Measurements from ENCODE around the gene CCDC8.

Gene CCDC8

GRCh38 chr19:46367426-46367825 lies 45.9 kb downstream of the CCDC8 start:
- H3K4me3 ChIP-seq (ENCODE audit: low read depth, low read length) = no peak overlapping the region
- DNase-seq (ENCODE audit: low read depth) = no peak
- TF ChIP-seq, protein P1, sequence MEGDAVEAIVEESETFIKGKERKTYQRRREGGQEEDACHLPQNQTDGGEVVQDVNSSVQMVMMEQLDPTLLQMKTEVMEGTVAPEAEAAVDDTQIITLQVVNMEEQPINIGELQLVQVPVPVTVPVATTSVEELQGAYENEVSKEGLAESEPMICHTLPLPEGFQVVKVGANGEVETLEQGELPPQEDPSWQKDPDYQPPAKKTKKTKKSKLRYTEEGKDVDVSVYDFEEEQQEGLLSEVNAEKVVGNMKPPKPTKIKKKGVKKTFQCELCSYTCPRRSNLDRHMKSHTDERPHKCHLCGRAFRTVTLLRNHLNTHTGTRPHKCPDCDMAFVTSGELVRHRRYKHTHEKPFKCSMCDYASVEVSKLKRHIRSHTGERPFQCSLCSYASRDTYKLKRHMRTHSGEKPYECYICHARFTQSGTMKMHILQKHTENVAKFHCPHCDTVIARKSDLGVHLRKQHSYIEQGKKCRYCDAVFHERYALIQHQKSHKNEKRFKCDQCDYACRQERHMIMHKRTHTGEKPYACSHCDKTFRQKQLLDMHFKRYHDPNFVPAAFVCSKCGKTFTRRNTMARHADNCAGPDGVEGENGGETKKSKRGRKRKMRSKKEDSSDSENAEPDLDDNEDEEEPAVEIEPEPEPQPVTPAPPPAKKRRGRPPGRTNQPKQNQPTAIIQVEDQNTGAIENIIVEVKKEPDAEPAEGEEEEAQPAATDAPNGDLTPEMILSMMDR (IDR thresholded peaks at IDR 0.05; ENCODE audit: low read depth, low read length, missing control alignments) = no peak
- in situ Hi-C loops (cut with HindIII; ENCODE audit: low sequenced_read_pairs) = no loop called here

DNA sequence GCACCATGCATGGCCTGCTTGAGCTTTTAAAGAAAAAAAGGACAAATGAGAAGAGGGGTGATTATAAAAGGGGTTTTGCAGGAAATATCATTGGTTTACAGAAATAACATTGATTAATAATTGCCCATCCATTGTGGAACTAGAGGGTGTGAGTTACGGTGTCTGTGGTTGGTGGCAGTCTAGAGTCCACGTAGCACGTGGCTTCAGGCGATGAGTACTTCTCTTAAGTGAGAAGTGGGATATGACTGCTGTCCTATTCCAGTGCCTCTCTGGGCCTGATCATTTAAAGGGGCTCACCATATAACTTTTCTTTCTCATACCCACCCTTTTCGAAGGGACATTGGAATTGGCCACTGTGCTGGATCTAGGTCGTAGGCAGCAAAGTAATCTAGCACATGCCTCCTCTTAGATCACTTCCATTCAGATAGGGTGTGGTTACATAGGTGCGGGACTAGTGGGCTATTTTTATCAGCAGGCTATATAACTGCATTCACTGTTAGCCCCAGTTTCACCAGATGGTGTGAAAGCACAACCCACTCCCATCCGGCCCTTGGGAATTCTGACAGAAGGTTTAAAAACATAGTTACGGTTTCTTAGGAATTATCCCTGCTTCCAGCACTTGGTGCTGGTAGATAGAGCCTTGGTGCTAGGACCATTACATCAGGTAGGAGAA lies 46.6 kb downstream of the CCDC8 start:
- TF ChIP-seq, protein P1 (IDR thresholded peaks at IDR 0.05; ENCODE audit: low read depth, low read length, missing control alignments) = no peak
- in situ Hi-C loops (cut with HindIII; ENCODE audit: low sequenced_read_pairs) = no loop called here
- no peak for DNase-seq (ENCODE audit: low read depth)
- no peak overlapping the region for H3K4me3 ChIP-seq (ENCODE audit: low read depth, low read length)

DNA sequence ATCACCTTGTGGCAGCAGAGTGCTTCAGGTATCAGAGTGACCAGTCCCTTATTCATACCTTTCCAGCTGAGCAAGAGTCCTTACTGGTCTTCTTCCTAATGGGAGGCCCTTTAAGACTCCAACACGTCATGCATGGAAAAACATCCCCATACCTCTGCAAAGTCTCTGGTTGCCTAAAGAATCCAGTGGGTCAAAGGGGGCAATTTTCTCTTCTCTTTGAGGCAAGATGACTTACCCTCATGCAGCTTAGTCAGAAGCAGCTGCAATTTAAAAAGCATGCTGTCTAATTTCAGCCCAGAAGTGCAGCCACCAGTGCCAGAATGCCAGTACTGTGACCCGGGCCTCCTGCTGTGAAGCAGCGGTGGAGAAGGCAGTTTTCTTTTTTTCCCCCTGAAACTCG lies 47.8 kb downstream of the CCDC8 start:
- TF ChIP-seq, protein P1 (IDR thresholded peaks at IDR 0.05; ENCODE audit: low read depth, low read length, missing control alignments) = no peak
- no peak overlapping the region for H3K4me3 ChIP-seq (ENCODE audit: low read depth, low read length)
- in situ Hi-C loops (cut with HindIII; ENCODE audit: low sequenced_read_pairs) = no loop called here
- no peak for DNase-seq (ENCODE audit: low read depth)

- TF ChIP-seq, protein P1 (IDR thresholded peaks at IDR 0.05; ENCODE audit: low read depth, low read length, missing control alignments) = no peak
- in situ Hi-C loops (cut with HindIII; ENCODE audit: low sequenced_read_pairs) = no loop called here
- H3K4me3 ChIP-seq (ENCODE audit: low read depth, low read length) = no peak overlapping the region
- DNase-seq (ENCODE audit: low read depth) = no peak
These were observed 49.0 kb downstream of the CCDC8 start for GRCh38 chr19:46364359-46364758.

- DNase-seq (ENCODE audit: low read depth) = no peak
- in situ Hi-C loops (cut with HindIII; ENCODE audit: low sequenced_read_pairs) = no loop called here
These were observed 51.4 kb downstream of the CCDC8 start for GRCh38 chr19:46361915-46362314.

More at GRCh38 chr19:46361915-46362314, 51.4 kb downstream of the CCDC8 start:
- H3K4me3 ChIP-seq (ENCODE audit: low read depth, low read length) = no peak overlapping the region
- TF ChIP-seq, protein P1 (IDR thresholded peaks at IDR 0.05; ENCODE audit: low read depth, low read length, missing control alignments) = no peak
